ENCODE data around the gene TMC1.

Gene TMC1

DNA sequence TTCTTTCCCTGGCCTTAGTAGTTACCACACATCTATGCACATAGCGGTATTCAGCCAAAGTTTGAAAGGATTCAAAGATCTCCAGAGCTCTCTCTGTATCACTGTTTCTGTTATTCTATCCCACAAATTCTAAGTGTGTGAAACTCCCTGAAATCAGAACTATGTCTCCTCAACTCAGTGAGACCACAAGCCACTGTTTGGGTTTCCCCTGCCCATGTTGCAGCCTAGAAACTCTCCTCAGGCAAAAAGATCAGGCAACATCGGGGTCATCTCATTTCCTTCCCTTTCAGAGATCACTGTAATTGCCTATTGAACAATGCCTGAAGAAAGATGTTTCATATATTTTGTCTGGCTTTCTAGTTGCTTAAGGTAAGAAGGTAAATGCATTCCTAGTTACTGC is 135.6 kb downstream of the TMC1 start:
- DNase-seq (ENCODE audit: insufficient read length, low spot score) (no peak), FAIRE-seq (no peak)
- no peak for TF ChIP-seq CTCF (IDR thresholded peaks at IDR 0.05; ENCODE audit: insufficient read depth, missing control alignments)

DNA sequence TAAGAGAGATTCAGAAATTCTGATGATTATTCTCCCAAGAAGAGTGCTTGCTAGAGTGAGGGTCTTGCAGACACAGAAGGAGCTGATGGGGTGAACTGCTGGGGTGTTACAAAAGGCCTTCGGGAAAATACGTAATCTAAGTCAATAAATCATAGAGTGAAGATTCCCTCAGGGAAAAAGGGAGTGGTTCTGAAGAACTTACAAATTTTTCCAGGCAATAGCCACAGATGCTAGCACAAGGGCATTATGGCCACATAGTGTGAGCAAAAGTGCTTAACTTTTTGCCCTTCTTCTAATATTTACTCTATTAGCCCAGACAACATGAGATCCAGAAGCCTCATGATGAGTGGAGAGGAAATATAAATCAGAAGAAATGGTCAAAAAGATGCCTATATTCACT is 137.3 kb downstream of the TMC1 start:
- no peak for FAIRE-seq
- TF ChIP-seq CTCF (IDR thresholded peaks at IDR 0.05; ENCODE audit: insufficient read depth, missing control alignments) = no peak

DNA sequence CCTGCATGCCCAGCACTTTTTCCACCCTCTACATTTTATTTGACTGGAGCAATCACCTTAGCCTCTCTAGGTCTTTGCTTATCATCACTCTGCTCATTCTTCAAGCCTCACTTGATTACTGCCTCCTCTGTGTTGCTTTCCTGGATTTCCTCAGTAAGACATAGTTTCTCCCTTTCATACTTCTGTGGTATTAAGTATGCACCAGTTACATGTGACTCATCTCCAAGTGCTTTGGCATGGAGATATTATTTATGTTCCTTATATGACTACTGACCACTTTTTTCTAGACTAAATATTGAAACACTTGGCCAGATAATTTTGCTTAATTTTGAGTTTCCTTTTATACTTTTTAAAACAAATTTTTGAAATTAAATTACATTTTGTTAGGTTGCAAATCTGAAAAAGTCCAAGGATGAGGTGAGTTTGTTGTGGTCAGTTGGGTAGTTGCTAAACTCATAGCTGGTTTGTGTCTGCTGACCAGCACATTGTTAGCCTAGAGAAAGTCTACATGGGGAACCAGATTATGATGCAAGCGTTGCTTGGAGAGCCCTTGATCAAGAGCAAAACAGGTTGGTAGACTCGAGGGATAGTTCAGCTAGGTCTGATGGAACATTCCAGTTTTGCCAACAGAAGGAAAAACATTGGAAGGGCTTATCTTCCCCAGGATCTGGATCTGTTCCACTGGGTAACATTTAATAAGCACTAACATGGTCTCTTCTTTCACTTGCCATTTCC is 140.2 kb downstream of the TMC1 start:
- no peak for TF ChIP-seq CTCF (IDR thresholded peaks at IDR 0.05; ENCODE audit: insufficient read depth, missing control alignments)
- FAIRE-seq = no peak
- DNase-seq (ENCODE audit: insufficient read length, low spot score) = no peak

More for the DNA sequence above, 137.3 kb downstream of the TMC1 start:
- no peak for DNase-seq (ENCODE audit: insufficient read length, low spot score)

- DNase-seq (ENCODE audit: insufficient read length, low spot score) (no peak), FAIRE-seq (no peak)
- TF ChIP-seq CTCF (IDR thresholded peaks at IDR 0.05; ENCODE audit: insufficient read depth, missing control alignments) = no peak
Measured at GRCh38 chr9:72665421-72665820, 144.0 kb downstream of the TMC1 start.

- FAIRE-seq (no peak), DNase-seq (ENCODE audit: insufficient read length, low spot score) (no peak)
- no peak for TF ChIP-seq CTCF (IDR thresholded peaks at IDR 0.05; ENCODE audit: insufficient read depth, missing control alignments)
Measured at GRCh38 chr9:72667181-72667580, 145.8 kb downstream of the TMC1 start.

DNA sequence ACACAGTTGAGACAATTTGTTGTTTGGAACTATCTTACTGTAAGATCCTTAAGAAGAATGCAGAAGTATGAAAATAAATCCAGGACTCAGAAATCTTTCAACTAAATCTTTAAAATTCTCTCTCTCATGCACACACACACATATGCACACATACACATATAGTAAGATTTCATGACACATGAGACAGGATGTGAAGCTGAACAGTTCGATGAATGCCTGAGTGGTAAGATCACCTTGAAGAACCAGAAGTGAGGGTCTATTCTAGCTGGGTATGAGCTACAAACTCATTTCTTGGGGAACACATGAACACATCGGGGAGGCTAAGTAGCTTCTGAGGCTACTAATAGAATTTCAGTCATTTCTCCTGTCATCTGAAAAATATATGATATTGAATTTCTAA is 153.6 kb downstream of the TMC1 start:
- FAIRE-seq (no peak), DNase-seq (ENCODE audit: insufficient read length, low spot score) (no peak)
- TF ChIP-seq CTCF (IDR thresholded peaks at IDR 0.05; ENCODE audit: insufficient read depth, missing control alignments) = no peak

DNA sequence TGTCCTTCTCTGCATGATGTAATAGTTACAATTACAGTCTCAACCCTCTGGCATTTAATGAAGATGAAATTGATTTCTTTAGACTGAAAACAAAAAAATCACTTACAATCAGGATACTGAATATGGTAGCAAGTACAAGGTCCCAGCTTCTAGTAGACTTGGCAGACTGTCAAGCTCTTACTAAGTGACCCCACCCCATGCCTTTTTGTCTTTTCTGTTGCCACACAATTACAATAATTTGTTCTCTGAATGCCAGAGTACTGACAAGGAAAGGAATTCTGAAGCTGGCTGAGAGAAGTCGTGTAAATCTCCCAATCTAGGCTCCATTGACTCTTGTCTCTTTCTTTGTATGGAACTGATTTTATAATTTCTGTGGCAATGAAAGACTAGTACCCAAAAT is 154.2 kb downstream of the TMC1 start:
- no peak for TF ChIP-seq CTCF (IDR thresholded peaks at IDR 0.05; ENCODE audit: insufficient read depth, missing control alignments)
- DNase-seq (ENCODE audit: insufficient read length, low spot score) = no peak
- no peak for FAIRE-seq

Data from D721Med (cell line).